Neural progenitor cell (in vitro differentiated cells): Measurements from ENCODE around the gene PBOV1. TPM values are rescaled to one million over a fixed set of nuclear protein-coding genes. Genes with fewer than 3 reads are reported as not detected.

ENCODE experiments used
- DNase-seq: peaks from one replicate; pipeline ENCODE4 v3.0.0-alpha.2; 2016; ENCODE audit warnings: low spot score
- H2AFZ ChIP-seq: fragments of 200-600 bp; sonication (generic); replicated peaks from 2 replicates; pipeline ENCODE4 v1.6.1; 2016; ENCODE audit warnings: antibody characterized with exemption
- H3F3A ChIP-seq: fragments of 200-600 bp; sonication (generic); 2 replicates; pipeline ENCODE4 v1.6.1; 2016; ENCODE audit warnings: antibody characterized with exemption, low read depth
- H3K27ac ChIP-seq: fragments of 200-600 bp; sonication (generic); 2 replicates; pipeline ENCODE4 v1.5.1; 2016; ENCODE audit warnings: mild to moderate bottlenecking
- H3K27me3 ChIP-seq: fragments of 200-600 bp; sonication (generic); 2 replicates; pipeline ENCODE4 v1.6.1; 2016; ENCODE audit warnings: mild to moderate bottlenecking, moderate library complexity
- H3K36me3 ChIP-seq: fragments of 200-600 bp; sonication (generic); 2 replicates; pipeline ENCODE4 v1.5.1; 2016
- H3K4me1 ChIP-seq: fragments of 200-600 bp; sonication (generic); 2 replicates; pipeline ENCODE4 v1.6.1; 2016; ENCODE audit warnings: mixed run types
- H3K4me2 ChIP-seq: fragments of 200-600 bp; sonication (generic); 2 replicates; pipeline ENCODE4 v1.6.1; 2016
- H3K4me3 ChIP-seq: fragments of 200-600 bp; sonication (generic); 2 replicates; pipeline ENCODE4 v1.5.1; 2016
- H3K79me2 ChIP-seq: fragments of 200-600 bp; sonication (generic); 2 replicates; pipeline ENCODE4 v1.6.1; 2016; ENCODE audit warnings: low read depth
- H3K9ac ChIP-seq: fragments of 200-600 bp; sonication (generic); 2 replicates; pipeline ENCODE4 v1.6.1; 2016
- H3K9me3 ChIP-seq: fragments of 200-600 bp; sonication (generic); 2 replicates; pipeline ENCODE4 v1.5.1; 2016; ENCODE audit warnings: low read depth
- H4K20me1 ChIP-seq: fragments of 200-600 bp; sonication (generic); 2 replicates; pipeline ENCODE4 v1.6.1; 2016; ENCODE audit warnings: low read depth
- H3K27ac Mint-ChIP-seq: 3 replicates; pipeline ENCODE4 v1.8.0; 2021; ENCODE audit warnings: mixed read lengths
- H3K27me3 Mint-ChIP-seq: 2 replicates; pipeline ENCODE4 v1.8.0; 2022; ENCODE audit warnings: low read depth, mild to moderate bottlenecking, inconsistent platforms, moderate library complexity, mixed read lengths; ENCODE audit not compliant: insufficient read depth
- H3K36me3 Mint-ChIP-seq: 3 replicates; pipeline ENCODE4 v1.8.0; 2021; ENCODE audit warnings: mixed read lengths
- H3K4me1 Mint-ChIP-seq: 3 replicates; pipeline ENCODE4 v1.8.0; 2021; ENCODE audit warnings: mixed read lengths
- H3K4me3 Mint-ChIP-seq: 3 replicates; pipeline ENCODE4 v1.8.0; 2021; ENCODE audit warnings: mild to moderate bottlenecking, moderate library complexity, mixed read lengths
- H3K9me3 Mint-ChIP-seq: 3 replicates; pipeline ENCODE4 v1.8.0; 2020; ENCODE audit warnings: mixed read lengths
- CTCF ChIP-seq: fragments of 200-600 bp; sonication (generic); IDR thresholded peaks from 2 replicates; pipeline ENCODE4 v1.5.1; 2017; ENCODE audit warnings: antibody characterized with exemption, mild to moderate bottlenecking
- EZH2 ChIP-seq: fragments of 200-600 bp; sonication (generic); IDR thresholded peaks from 2 replicates; pipeline ENCODE4 v1.6.1; 2017; ENCODE audit warnings: antibody characterized with exemption, mild to moderate bottlenecking, moderate library complexity
- EZH2phosphoT487 ChIP-seq: fragments of 200-600 bp; sonication (generic); IDR thresholded peaks from 2 replicates; pipeline ENCODE4 v1.6.1; 2017; ENCODE audit warnings: antibody characterized with exemption
- total RNA-seq: library from RNA; depleted of rRNA; stranded (reverse); fragments of >200 nt; gene quantifications from 2 replicates; pipeline ENCODE4 v1.2.3, GENCODE V29; 2015; ENCODE audit warnings: low replicate concordance

Gene PBOV1
- total RNA-seq, 1 donor from 2014 or later: not detected

GRCh38 chr6:138187156-138187555 lies 31.1 kb downstream of the PBOV1 start:
- H3K9me3 ChIP-seq: no peaks in the 10 kb centered on the region
- no peaks in the 10 kb centered on the region for H3K79me2 ChIP-seq
- no peak overlapping the region for H3K9ac ChIP-seq
- H2AFZ ChIP-seq: no peak overlapping the region
- Mint-ChIP-seq H3K27me3 (peaks cover 2% of the 10 kb centered on the region), H3K27ac (no peak overlapping the region), H3K36me3 (no peaks in the 10 kb centered on the region), H3K4me3 (no peak overlapping the region), H3K9me3 (no peaks in the 10 kb centered on the region), H3K4me1 (peaks cover 12% of the 10 kb centered on the region)
- H3K4me2 ChIP-seq: no peak overlapping the region
- H3K27me3 ChIP-seq: no peaks in the 10 kb centered on the region
- H3K4me1 ChIP-seq: peaks cover 61% of the 10 kb centered on the region
- H3F3A ChIP-seq: peaks cover 42% of the 10 kb centered on the region
- DNase-seq: peak; percentile 67
- H3K27ac ChIP-seq: no peak overlapping the region
- no peaks in the 10 kb centered on the region for H4K20me1 ChIP-seq
- no peaks in the 10 kb centered on the region for H3K36me3 ChIP-seq
- no peak overlapping the region for H3K4me3 ChIP-seq
- TF ChIP-seq EZH2phosphoT487 (no peak), CTCF (no peak), EZH2 (no peak)

GRCh38 chr6:138184230-138184629 lies 34.1 kb downstream of the PBOV1 start:
- H3K4me1 ChIP-seq: peaks cover 52% of the 10 kb centered on the region
- H3K36me3 Mint-ChIP-seq: no peaks in the 10 kb centered on the region

GRCh38 chr6:138183790-138184134 lies 34.5 kb downstream of the PBOV1 start:
- H3K27ac Mint-ChIP-seq: no peak overlapping the region

More at GRCh38 chr6:138184230-138184629, 34.1 kb downstream of the PBOV1 start:
- no peak for DNase-seq
- H3K36me3 ChIP-seq: no peaks in the 10 kb centered on the region
- H3K79me2 ChIP-seq: no peaks in the 10 kb centered on the region
- H3K4me3 ChIP-seq: no peak overlapping the region
- no peak overlapping the region for H3K4me2 ChIP-seq
- no peaks in the 10 kb centered on the region for H3K9me3 ChIP-seq
- H2AFZ ChIP-seq: no peak overlapping the region
- Mint-ChIP-seq H3K27ac (no peak overlapping the region), H3K9me3 (peaks cover 2% of the 10 kb centered on the region), H3K4me1 (peaks cover 11% of the 10 kb centered on the region), H3K4me3 (no peak overlapping the region), H3K27me3 (no peaks in the 10 kb centered on the region)
- H3K27me3 ChIP-seq: no peaks in the 10 kb centered on the region
- H3K9ac ChIP-seq: no peak overlapping the region
- TF ChIP-seq EZH2 (no peak), EZH2phosphoT487 (no peak), CTCF (no peak)
- H3F3A ChIP-seq: peaks cover 37% of the 10 kb centered on the region
- no peak overlapping the region for H3K27ac ChIP-seq
- H4K20me1 ChIP-seq: no peaks in the 10 kb centered on the region

More at GRCh38 chr6:138183790-138184134, 34.5 kb downstream of the PBOV1 start:
- Histone ChIP-seq H2AFZ (no peak overlapping the region), H3K4me1 (peaks cover 49% of the 10 kb centered on the region), H3K79me2 (no peaks in the 10 kb centered on the region), H3K36me3 (no peaks in the 10 kb centered on the region), H3K27ac (no peak overlapping the region), H3K4me3 (no peak overlapping the region), H3K9me3 (no peaks in the 10 kb centered on the region), H4K20me1 (no peaks in the 10 kb centered on the region), H3K4me2 (peak overlapping the region; percentile 53), H3F3A (peaks cover 33% of the 10 kb centered on the region), H3K9ac (no peak overlapping the region), H3K27me3 (no peaks in the 10 kb centered on the region)
- Mint-ChIP-seq H3K36me3 (no peaks in the 10 kb centered on the region), H3K9me3 (peaks cover 2% of the 10 kb centered on the region), H3K4me1 (peaks cover 11% of the 10 kb centered on the region), H3K27me3 (no peaks in the 10 kb centered on the region), H3K4me3 (no peak overlapping the region)
- no peak for DNase-seq
- no peak for TF ChIP-seq CTCF
- TF ChIP-seq EZH2: no peak
- no peak for TF ChIP-seq EZH2phosphoT487
